Prostate gland (tissue), 2 donors: Measurements from ENCODE around the gene LTBP3.

Source experiments
- POLR2A ChIP-seq: fragments of 450-650 bp; IDR thresholded peaks from one replicate; pipeline ENCODE4 v1.6.1; 2016; ENCODE audit warnings: antibody characterized with exemption, mild to moderate bottlenecking
- TF ChIP-seq, protein P1 (sequence below), 4 experiments: fragments of 200-600 bp in 2 of 4; fragments of 450-650 bp in 2 of 4; sonication (generic) in 2 of 4; IDR thresholded peaks; 1 replicate in 3 of 4; 2 replicates in 1 of 4; pipeline ENCODE4 v1.5.1; 2016 to 2019; ENCODE audit warnings: antibody characterized with exemption in 4 of 4, mild to moderate bottlenecking in 2 of 4, moderate library complexity in 2 of 4

DNA sequence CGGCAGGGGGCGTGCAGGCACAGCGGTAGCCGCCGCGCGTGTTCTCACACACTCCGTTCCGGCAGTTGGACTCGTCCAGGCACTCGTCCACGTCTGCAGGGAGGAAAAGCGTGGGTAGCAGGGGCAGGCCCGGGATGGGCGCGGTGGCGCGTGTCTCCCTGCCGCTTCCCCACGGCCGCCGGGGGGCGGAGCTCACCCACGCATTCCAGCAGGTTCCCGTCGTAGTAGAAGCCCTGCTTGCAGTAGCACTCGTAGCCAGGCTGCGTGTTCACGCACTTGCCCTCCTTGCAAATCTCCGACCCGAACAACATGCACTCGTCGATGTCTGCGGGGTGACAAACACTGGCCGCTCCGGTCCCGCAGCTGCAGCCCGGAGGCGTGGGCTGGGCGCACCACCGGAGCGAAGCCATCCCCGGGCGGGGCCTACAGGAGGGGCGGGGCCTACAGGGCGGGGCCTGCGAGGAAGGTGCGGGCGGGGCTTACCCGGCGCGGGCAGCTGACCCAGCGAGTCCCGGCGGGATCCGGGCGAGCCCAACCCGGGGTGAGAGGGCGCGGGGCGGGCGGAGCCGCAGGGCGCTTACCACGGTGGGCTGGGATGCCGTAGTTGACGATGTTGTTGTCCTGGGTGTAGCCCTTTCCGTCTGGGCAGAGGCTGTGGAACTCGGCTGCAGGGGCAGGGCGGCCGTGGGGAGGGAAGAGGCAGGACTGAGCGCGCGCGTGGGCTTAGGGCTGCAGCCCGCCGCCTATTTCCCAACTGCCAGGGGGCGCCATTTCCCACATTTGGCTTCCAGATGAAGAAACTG lies 17.7 kb downstream of the LTBP3 start:
- TF ChIP-seq, protein P1, sequence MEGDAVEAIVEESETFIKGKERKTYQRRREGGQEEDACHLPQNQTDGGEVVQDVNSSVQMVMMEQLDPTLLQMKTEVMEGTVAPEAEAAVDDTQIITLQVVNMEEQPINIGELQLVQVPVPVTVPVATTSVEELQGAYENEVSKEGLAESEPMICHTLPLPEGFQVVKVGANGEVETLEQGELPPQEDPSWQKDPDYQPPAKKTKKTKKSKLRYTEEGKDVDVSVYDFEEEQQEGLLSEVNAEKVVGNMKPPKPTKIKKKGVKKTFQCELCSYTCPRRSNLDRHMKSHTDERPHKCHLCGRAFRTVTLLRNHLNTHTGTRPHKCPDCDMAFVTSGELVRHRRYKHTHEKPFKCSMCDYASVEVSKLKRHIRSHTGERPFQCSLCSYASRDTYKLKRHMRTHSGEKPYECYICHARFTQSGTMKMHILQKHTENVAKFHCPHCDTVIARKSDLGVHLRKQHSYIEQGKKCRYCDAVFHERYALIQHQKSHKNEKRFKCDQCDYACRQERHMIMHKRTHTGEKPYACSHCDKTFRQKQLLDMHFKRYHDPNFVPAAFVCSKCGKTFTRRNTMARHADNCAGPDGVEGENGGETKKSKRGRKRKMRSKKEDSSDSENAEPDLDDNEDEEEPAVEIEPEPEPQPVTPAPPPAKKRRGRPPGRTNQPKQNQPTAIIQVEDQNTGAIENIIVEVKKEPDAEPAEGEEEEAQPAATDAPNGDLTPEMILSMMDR (IDR thresholded peaks at IDR 0.05), result peak; percentile 81 to 98 (median 91)
- peak; percentile 58 for TF ChIP-seq POLR2A
